ENCODE data around the gene UBE2L5. TPM values are rescaled to one million over a fixed set of nuclear protein-coding genes. Genes with fewer than 3 reads are reported as not detected.

UBE2L5 gene
- total and polyA plus RNA-seq, 2 of the 8 experiments (the other 6 are each of a cell fraction or from before 2014, with no cell fraction given) = not detected

DNA sequence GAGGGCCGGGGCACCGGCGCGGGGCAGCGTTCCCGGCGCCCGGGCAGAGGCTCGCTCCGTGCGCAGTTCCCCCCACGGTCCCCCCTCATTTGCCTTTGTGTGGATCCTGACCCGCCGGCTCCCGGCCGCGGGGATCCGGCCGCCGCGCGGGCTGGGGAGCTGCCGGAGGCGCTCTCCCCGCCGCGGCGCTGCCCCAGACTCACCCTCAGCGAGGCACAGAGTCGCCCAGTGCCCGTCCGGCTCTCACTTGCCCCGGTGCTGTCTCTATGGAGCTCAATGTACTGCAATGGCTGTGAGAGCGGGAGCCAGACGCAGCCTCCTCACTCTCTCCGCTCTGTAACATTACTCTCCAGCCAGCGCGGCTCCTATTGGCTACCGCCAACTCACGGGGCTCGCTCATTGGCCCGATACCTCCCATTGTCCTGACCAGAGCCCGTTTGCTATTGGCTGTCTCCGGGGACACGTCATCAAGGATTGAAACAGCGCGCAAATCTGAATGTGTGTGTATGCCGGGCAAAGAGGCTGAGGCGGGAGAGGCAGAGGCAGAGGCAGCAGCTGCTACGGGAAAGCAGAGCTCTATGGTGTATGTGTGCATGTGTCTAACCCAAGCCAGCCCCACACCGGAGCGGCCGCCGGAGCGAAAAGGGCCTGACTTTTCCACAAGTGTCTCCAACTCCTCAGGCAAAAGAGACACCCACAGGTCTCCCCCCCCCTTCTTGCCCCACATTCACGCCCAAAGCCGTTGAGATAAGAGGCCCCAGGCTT lies 43.5 kb downstream of the UBE2L5 start, which contains the start of gene HMGB1 (continued):
- TF ChIP-seq, protein P1, sequence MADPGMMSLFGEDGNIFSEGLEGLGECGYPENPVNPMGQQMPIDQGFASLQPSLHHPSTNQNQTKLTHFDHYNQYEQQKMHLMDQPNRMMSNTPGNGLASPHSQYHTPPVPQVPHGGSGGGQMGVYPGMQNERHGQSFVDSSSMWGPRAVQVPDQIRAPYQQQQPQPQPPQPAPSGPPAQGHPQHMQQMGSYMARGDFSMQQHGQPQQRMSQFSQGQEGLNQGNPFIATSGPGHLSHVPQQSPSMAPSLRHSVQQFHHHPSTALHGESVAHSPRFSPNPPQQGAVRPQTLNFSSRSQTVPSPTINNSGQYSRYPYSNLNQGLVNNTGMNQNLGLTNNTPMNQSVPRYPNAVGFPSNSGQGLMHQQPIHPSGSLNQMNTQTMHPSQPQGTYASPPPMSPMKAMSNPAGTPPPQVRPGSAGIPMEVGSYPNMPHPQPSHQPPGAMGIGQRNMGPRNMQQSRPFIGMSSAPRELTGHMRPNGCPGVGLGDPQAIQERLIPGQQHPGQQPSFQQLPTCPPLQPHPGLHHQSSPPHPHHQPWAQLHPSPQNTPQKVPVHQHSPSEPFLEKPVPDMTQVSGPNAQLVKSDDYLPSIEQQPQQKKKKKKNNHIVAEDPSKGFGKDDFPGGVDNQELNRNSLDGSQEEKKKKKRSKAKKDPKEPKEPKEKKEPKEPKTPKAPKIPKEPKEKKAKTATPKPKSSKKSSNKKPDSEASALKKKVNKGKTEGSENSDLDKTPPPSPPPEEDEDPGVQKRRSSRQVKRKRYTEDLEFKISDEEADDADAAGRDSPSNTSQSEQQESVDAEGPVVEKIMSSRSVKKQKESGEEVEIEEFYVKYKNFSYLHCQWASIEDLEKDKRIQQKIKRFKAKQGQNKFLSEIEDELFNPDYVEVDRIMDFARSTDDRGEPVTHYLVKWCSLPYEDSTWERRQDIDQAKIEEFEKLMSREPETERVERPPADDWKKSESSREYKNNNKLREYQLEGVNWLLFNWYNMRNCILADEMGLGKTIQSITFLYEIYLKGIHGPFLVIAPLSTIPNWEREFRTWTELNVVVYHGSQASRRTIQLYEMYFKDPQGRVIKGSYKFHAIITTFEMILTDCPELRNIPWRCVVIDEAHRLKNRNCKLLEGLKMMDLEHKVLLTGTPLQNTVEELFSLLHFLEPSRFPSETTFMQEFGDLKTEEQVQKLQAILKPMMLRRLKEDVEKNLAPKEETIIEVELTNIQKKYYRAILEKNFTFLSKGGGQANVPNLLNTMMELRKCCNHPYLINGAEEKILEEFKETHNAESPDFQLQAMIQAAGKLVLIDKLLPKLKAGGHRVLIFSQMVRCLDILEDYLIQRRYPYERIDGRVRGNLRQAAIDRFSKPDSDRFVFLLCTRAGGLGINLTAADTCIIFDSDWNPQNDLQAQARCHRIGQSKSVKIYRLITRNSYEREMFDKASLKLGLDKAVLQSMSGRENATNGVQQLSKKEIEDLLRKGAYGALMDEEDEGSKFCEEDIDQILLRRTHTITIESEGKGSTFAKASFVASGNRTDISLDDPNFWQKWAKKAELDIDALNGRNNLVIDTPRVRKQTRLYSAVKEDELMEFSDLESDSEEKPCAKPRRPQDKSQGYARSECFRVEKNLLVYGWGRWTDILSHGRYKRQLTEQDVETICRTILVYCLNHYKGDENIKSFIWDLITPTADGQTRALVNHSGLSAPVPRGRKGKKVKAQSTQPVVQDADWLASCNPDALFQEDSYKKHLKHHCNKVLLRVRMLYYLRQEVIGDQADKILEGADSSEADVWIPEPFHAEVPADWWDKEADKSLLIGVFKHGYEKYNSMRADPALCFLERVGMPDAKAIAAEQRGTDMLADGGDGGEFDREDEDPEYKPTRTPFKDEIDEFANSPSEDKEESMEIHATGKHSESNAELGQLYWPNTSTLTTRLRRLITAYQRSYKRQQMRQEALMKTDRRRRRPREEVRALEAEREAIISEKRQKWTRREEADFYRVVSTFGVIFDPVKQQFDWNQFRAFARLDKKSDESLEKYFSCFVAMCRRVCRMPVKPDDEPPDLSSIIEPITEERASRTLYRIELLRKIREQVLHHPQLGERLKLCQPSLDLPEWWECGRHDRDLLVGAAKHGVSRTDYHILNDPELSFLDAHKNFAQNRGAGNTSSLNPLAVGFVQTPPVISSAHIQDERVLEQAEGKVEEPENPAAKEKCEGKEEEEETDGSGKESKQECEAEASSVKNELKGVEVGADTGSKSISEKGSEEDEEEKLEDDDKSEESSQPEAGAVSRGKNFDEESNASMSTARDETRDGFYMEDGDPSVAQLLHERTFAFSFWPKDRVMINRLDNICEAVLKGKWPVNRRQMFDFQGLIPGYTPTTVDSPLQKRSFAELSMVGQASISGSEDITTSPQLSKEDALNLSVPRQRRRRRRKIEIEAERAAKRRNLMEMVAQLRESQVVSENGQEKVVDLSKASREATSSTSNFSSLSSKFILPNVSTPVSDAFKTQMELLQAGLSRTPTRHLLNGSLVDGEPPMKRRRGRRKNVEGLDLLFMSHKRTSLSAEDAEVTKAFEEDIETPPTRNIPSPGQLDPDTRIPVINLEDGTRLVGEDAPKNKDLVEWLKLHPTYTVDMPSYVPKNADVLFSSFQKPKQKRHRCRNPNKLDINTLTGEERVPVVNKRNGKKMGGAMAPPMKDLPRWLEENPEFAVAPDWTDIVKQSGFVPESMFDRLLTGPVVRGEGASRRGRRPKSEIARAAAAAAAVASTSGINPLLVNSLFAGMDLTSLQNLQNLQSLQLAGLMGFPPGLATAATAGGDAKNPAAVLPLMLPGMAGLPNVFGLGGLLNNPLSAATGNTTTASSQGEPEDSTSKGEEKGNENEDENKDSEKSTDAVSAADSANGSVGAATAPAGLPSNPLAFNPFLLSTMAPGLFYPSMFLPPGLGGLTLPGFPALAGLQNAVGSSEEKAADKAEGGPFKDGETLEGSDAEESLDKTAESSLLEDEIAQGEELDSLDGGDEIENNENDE (IDR thresholded peaks at IDR 0.05; ENCODE audit: insufficient replicate concordance, low read length) = no peak
- TF ChIP-seq EZH2 (IDR thresholded peaks at IDR 0.05; ENCODE audit: low read depth, low read length, severe bottlenecking) = no peak
- TF ChIP-seq EP300 (IDR thresholded peaks at IDR 0.05; ENCODE audit: borderline replicate concordance in 1 of 2, low read depth in 2 of 2, low read length in 2 of 2) = no peak
- no peak for TF ChIP-seq EGR1 (IDR thresholded peaks at IDR 0.05; ENCODE audit: borderline replicate concordance, low read depth, low read length)
- no peak for TF ChIP-seq TCF12 (IDR thresholded peaks at IDR 0.05; ENCODE audit: low read depth, low read length)
- TF ChIP-seq SP1 (IDR thresholded peaks at IDR 0.05; ENCODE audit: low read depth, low read length) = peak; percentile 87
- no peak for TF ChIP-seq ZNF274 (IDR thresholded peaks at IDR 0.05; ENCODE audit: borderline replicate concordance, extremely low read depth, low read length)
- no peak for TF ChIP-seq HDAC6 (IDR thresholded peaks at IDR 0.05; ENCODE audit: low read depth, low read length)
- peak; percentile 5; the same call in 1 of the 2 replicates for TF ChIP-seq YY1 (IDR thresholded peaks at IDR 0.05; ENCODE audit: low read depth, low read length)
- TF ChIP-seq GTF2F1 (IDR thresholded peaks at IDR 0.05; ENCODE audit: borderline replicate concordance, low read depth, low read length) = peak; percentile 56; the same call in 1 of the 2 replicates

Data from H1 (cell line).